Mesothelial cell of epicardium (in vitro differentiated cells): ENCODE results near the gene MYOM1. TPM values are rescaled to one million over a fixed set of nuclear protein-coding genes. Genes with fewer than 3 reads are reported as not detected.

ENCODE experiments used
- DNase-seq, 2 experiments: peaks; one replicate each; pipeline ENCODE4 v3.0.0; 2021; ENCODE audit warnings: low spot score in 2 of 2; ENCODE audit not compliant: unreplicated experiment in 2 of 2
- H3K27ac Mint-ChIP-seq: 2 replicates; pipeline ENCODE4 v1.8.0; 2021; ENCODE audit warnings: mixed read lengths
- H3K27me3 Mint-ChIP-seq: 2 replicates; pipeline ENCODE4 v1.8.0; 2021; ENCODE audit warnings: low read depth, mixed read lengths
- H3K36me3 Mint-ChIP-seq: 2 replicates; pipeline ENCODE4 v1.8.0; 2021; ENCODE audit warnings: mixed read lengths
- H3K4me1 Mint-ChIP-seq: 2 replicates; pipeline ENCODE4 v1.8.0; 2021; ENCODE audit warnings: mixed read lengths
- H3K4me3 Mint-ChIP-seq: 2 replicates; pipeline ENCODE4 v1.8.0; 2021; ENCODE audit warnings: mild to moderate bottlenecking, moderate library complexity, mixed read lengths
- H3K9me3 Mint-ChIP-seq: 2 replicates; pipeline ENCODE4 v1.8.0; 2021; ENCODE audit warnings: mixed read lengths
- total RNA-seq: library from RNA; stranded (reverse); gene quantifications from 3 replicates; pipeline ENCODE4 v1.2.1, GENCODE V29; 2021
- TF ChIP-seq, protein P1 (sequence below): fragments of 200-600 bp; sonication (generic); IDR thresholded peaks from one replicate; pipeline ENCODE4 v1.5.0; 2021; ENCODE audit warnings: antibody characterized with exemption; ENCODE audit not compliant: unreplicated experiment

MYOM1 gene
- total RNA-seq, 1 donor from 2014 or later, result 2.8 TPM

- TF ChIP-seq, protein P1, sequence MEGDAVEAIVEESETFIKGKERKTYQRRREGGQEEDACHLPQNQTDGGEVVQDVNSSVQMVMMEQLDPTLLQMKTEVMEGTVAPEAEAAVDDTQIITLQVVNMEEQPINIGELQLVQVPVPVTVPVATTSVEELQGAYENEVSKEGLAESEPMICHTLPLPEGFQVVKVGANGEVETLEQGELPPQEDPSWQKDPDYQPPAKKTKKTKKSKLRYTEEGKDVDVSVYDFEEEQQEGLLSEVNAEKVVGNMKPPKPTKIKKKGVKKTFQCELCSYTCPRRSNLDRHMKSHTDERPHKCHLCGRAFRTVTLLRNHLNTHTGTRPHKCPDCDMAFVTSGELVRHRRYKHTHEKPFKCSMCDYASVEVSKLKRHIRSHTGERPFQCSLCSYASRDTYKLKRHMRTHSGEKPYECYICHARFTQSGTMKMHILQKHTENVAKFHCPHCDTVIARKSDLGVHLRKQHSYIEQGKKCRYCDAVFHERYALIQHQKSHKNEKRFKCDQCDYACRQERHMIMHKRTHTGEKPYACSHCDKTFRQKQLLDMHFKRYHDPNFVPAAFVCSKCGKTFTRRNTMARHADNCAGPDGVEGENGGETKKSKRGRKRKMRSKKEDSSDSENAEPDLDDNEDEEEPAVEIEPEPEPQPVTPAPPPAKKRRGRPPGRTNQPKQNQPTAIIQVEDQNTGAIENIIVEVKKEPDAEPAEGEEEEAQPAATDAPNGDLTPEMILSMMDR, result no peak
- Mint-ChIP-seq H3K9me3 (no peaks in the 10 kb centered on the region), H3K27ac (no peak overlapping the region), H3K4me3 (no peak overlapping the region), H3K36me3 (no peaks in the 10 kb centered on the region), H3K4me1 (peaks cover 3% of the 10 kb centered on the region), H3K27me3 (no peaks in the 10 kb centered on the region)
- no peak for DNase-seq
Measured at GRCh38 chr18:3179430-3180089, 40.2 kb downstream of the MYOM1 start.

DNA sequence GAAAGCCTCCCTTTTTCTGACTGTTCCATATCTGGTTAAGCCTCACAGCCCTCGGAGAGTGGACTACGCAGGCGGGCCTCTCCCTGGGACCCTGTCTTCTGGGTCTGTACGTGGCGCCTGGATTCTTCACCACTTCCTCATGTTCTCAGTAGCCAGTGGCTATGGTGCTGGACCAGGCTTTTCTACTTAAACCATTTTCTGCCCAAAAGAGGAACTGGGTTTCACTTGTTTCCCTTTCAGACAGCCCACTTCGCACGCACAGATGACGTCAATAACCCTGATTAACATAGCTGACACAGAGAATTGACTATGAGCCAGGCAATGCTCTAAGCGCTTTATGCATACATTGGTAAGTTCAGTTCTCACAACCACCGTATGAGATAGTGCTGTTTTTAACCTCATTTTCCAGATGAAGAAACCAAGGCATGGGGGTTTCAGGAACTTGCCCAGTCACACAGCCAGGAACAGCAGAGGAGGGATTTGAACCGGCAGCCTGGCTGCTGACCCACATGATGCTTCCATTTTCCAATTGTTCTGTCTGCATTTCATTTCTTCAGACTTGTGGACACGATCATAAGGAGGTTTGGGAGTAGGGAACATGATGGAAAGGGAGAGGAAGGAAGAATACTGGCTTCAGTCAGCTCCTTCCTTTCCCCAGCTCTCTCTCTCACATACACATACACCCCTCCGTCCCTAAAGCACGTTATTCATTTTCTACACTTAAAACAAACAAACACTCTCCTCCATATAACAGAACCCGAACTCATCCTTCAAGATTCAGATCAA lies 41.7 kb downstream of the MYOM1 start:
- no peaks in the 10 kb centered on the region for H3K9me3 Mint-ChIP-seq
- no peak overlapping the region for H3K4me3 Mint-ChIP-seq
- peaks cover 2% of the 10 kb centered on the region for H3K4me1 Mint-ChIP-seq

GRCh38 chr18:3175195-3175758 lies 44.5 kb downstream of the MYOM1 start:
- H3K36me3 Mint-ChIP-seq, result no peaks in the 10 kb centered on the region
- H3K27me3 Mint-ChIP-seq, result no peaks in the 10 kb centered on the region
- no peak overlapping the region for H3K27ac Mint-ChIP-seq
- DNase-seq, result no peak
- TF ChIP-seq, protein P1, result no peak
- H3K4me1 Mint-ChIP-seq, result peaks cover 12% of the 10 kb centered on the region
- H3K4me3 Mint-ChIP-seq, result no peak overlapping the region
- H3K9me3 Mint-ChIP-seq, result no peaks in the 10 kb centered on the region

More for the DNA sequence above, 41.7 kb downstream of the MYOM1 start:
- TF ChIP-seq, protein P1, result no peak
- no peak for DNase-seq
- H3K27me3 Mint-ChIP-seq, result no peaks in the 10 kb centered on the region
- H3K36me3 Mint-ChIP-seq, result no peaks in the 10 kb centered on the region
- H3K27ac Mint-ChIP-seq, result no peak overlapping the region

DNA sequence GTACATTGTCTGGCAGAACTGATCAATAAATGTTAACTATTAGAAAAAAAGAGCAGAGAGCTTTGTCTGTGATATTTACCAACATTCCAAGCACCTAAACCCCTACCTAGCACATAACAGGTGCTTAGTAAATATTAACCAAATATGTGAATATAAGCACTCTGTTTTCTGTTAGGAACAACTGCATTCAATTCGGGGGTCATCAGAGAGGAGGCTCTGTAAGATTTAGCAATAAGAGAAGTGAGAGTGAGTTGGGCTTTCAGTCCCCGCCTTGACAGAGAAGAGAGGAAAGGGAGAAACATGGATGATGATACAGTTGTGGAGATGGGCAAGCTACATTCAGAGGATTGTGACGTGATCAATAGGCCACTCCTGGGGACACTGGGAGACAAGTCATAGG lies 47.7 kb downstream of the MYOM1 start:
- TF ChIP-seq, protein P1, result no peak
- H3K27me3 Mint-ChIP-seq, result no peaks in the 10 kb centered on the region
- H3K27ac Mint-ChIP-seq, result peak overlapping the region; percentile 28
- peaks cover 4% of the 10 kb centered on the region for H3K9me3 Mint-ChIP-seq
- H3K36me3 Mint-ChIP-seq, result no peaks in the 10 kb centered on the region
- DNase-seq, result no peak
- peaks cover 10% of the 10 kb centered on the region for H3K4me1 Mint-ChIP-seq
- H3K4me3 Mint-ChIP-seq, result no peak overlapping the region

- Mint-ChIP-seq H3K9me3 (peaks cover 4% of the 10 kb centered on the region), H3K27ac (peak overlapping the region; percentile 28), H3K4me1 (peaks cover 10% of the 10 kb centered on the region), H3K4me3 (no peak overlapping the region), H3K36me3 (no peaks in the 10 kb centered on the region), H3K27me3 (no peaks in the 10 kb centered on the region)
- no peak for DNase-seq
- TF ChIP-seq, protein P1, result no peak
Measured at GRCh38 chr18:3171631-3172030, 48.1 kb downstream of the MYOM1 start.
